Progenitor cell of endocrine pancreas (in vitro differentiated cells): ENCODE data around the gene ELF1. TPM values are rescaled to one million over a fixed set of nuclear protein-coding genes. Genes with fewer than 3 reads are reported as not detected.
A peak's percentile ranks its signal among the peaks of the same experiment; 100 is the strongest.

Experiments
- DNase-seq: peaks from one replicate; pipeline ENCODE4 v3.0.0; 2021; ENCODE audit warnings: low spot score; ENCODE audit not compliant: unreplicated experiment
- H3K27ac Mint-ChIP-seq: 2 replicates; pipeline ENCODE4 v1.8.0; 2021; ENCODE audit warnings: mild to moderate bottlenecking, moderate library complexity, mixed read lengths
- H3K27me3 Mint-ChIP-seq: 2 replicates; pipeline ENCODE4 v1.8.0; 2021; ENCODE audit warnings: mixed read lengths
- H3K36me3 Mint-ChIP-seq: 2 replicates; pipeline ENCODE4 v1.8.0; 2022; ENCODE audit warnings: mixed read lengths; ENCODE audit not compliant: insufficient read depth
- H3K4me1 Mint-ChIP-seq: 2 replicates; pipeline ENCODE4 v1.8.0; 2021; ENCODE audit warnings: low read depth, mixed read lengths
- H3K4me3 Mint-ChIP-seq: 2 replicates; pipeline ENCODE4 v1.8.0; 2021; ENCODE audit warnings: low read depth, mild to moderate bottlenecking, moderate library complexity, mixed read lengths
- H3K9me3 Mint-ChIP-seq: 2 replicates; pipeline ENCODE4 v1.8.0; 2021; ENCODE audit warnings: low read depth, mixed read lengths
- CTCF ChIP-seq: fragments of 200-600 bp; sonication (generic); IDR thresholded peaks from one replicate; pipeline ENCODE4 v1.5.0; 2021; ENCODE audit warnings: antibody characterized with exemption, mild to moderate bottlenecking; ENCODE audit not compliant: unreplicated experiment
- total RNA-seq: library from RNA; stranded (reverse); gene quantifications from 2 replicates; pipeline ENCODE4 v1.2.1, GENCODE V29; 2021

ELF1 gene
- total RNA-seq, 1 donor from 2014 or later: 89.7 TPM

- Mint-ChIP-seq H3K4me1 (peaks cover 46% of the 10 kb centered on the region), H3K36me3 (peaks cover 10% of the 10 kb centered on the region), H3K27me3 (no peaks in the 10 kb centered on the region), H3K9me3 (peaks cover 3% of the 10 kb centered on the region), H3K4me3 (no peak overlapping the region), H3K27ac (peak overlapping the region; percentile 66)
- no peak for DNase-seq
- no peak for TF ChIP-seq CTCF
Observed at GRCh38 chr13:40996426-40997092, 22.6 kb downstream of the ELF1 start.

GRCh38 chr13:40995997-40996396, 23.1 kb downstream of the ELF1 start:
- peaks cover 10% of the 10 kb centered on the region for H3K36me3 Mint-ChIP-seq
- no peak overlapping the region for H3K27ac Mint-ChIP-seq
- TF ChIP-seq CTCF: no peak
- peaks cover 46% of the 10 kb centered on the region for H3K4me1 Mint-ChIP-seq
- no peak for DNase-seq
- H3K4me3 Mint-ChIP-seq: no peak overlapping the region
- no peaks in the 10 kb centered on the region for H3K27me3 Mint-ChIP-seq
- H3K9me3 Mint-ChIP-seq: peaks cover 3% of the 10 kb centered on the region

GRCh38 chr13:40994581-40995230, 24.4 kb downstream of the ELF1 start:
- H3K4me1 Mint-ChIP-seq: peaks cover 46% of the 10 kb centered on the region
- H3K4me3 Mint-ChIP-seq: no peak overlapping the region
- peak overlapping the region; percentile 97 for H3K27ac Mint-ChIP-seq
- no peak for DNase-seq
- no peaks in the 10 kb centered on the region for H3K27me3 Mint-ChIP-seq
- peaks cover 10% of the 10 kb centered on the region for H3K36me3 Mint-ChIP-seq
- no peak for TF ChIP-seq CTCF
- H3K9me3 Mint-ChIP-seq: peaks cover 3% of the 10 kb centered on the region

GRCh38 chr13:40993987-40994386, 25.1 kb downstream of the ELF1 start:
- Mint-ChIP-seq H3K36me3 (peaks cover 8% of the 10 kb centered on the region), H3K27me3 (no peaks in the 10 kb centered on the region), H3K4me3 (peak overlapping the region; percentile 11), H3K4me1 (peaks cover 40% of the 10 kb centered on the region), H3K9me3 (peaks cover 3% of the 10 kb centered on the region), H3K27ac (peak overlapping the region; percentile 97)
- peak; percentile 43 for TF ChIP-seq CTCF
- DNase-seq: no peak

- peaks cover 43% of the 10 kb centered on the region for H3K4me1 Mint-ChIP-seq
- H3K36me3 Mint-ChIP-seq: peaks cover 7% of the 10 kb centered on the region
- DNase-seq: no peak
- H3K27ac Mint-ChIP-seq: peak overlapping the region; percentile 97
- H3K27me3 Mint-ChIP-seq: no peaks in the 10 kb centered on the region
- H3K4me3 Mint-ChIP-seq: no peak overlapping the region
- peaks cover 3% of the 10 kb centered on the region for H3K9me3 Mint-ChIP-seq
- no peak for TF ChIP-seq CTCF
Observed at GRCh38 chr13:40992678-40993518, 26.2 kb downstream of the ELF1 start.
